Stimulated activated CD4-positive, alpha-beta T cell treated with anti-CD3 and anti-CD28 coated beads, Interleukin-12 subunit alpha, Interleukin-12 subunit beta, amount 100 ng/mL, for 4 hours (primary cell): Measurements from ENCODE around the gene DENND6B.
"Not testable (repeated sequence)": the region's sequence is repeated elsewhere in the genome, so short reads cannot be mapped to it uniquely, and the experiment has no call there.

Experiments used
- DNase-seq: peaks from one replicate; pipeline ENCODE4 v3.0.0-alpha.2; 2020

Gene DENND6B

DNA sequence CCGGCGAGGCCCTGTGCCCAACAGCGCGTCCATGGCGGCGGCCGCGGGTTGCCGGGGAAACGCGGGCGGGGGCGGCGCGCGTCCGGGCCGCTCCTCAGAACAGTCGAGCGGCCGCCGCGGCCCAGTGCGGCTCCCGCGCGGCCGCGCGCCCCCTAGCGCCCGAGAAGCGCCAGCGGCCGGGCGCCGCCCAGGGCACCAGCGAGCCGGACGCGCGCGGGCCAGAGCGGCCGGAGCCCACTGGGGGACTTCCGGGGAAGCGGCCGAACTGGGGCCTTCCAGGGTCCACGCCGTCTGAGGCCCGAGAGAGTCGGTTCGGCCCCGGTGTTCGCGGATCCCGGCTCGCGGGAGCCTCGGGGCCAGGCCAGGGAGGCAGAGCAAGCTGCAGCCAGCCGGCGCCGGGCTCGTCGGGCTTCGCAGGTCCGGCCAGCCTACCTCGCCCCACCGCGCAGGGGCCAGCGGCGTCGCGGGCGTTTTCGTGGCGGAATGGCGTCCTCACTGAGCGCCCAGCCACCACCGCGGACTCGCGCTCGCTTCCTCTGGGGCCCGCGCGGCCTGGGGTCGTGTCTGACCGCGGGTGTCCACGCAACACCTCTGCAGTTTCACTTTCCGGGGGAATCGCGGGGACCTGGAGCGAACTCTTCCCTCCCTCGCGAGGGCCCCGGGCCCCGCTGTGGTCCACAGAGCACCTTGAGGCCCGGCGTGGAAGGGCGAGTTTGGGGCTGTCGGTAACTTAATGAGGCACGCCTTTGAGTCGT is at the start of gene DENND6B:
TSS of gene DENND6B (minus strand) at position 57 of the 755 bp plus-strand sequence. CDS start at position 33, 24 bp downstream.
- DNase-seq = peak; percentile 72

DNA sequence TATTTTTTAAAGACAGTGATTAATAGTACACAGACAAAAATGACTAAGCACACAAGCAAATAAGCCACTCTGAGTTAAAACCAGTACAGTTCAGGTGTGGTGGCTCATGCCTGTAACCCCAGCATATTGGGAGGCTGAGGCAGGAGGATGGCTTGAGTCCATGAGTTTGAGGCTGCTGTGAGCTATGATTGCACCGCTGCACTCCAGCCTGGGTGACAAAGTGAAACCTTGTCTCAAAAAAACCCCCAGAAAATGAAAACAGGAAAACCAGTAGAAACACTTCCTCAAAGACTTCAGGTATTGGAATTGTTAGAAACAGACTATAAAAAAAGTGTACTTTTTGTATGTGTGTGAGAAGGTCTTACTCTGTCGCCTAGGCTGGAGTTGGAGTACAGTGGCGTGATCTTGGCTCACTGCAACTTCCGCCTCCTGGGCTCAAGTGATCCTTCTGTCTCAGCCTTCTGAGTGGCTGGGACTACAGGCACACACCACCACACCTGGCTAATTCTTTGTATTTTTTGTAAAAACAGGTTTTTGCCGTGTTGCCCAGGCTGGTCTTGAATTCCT is 49.4 kb upstream of the DENND6B start:
- DNase-seq = no peak

DNA sequence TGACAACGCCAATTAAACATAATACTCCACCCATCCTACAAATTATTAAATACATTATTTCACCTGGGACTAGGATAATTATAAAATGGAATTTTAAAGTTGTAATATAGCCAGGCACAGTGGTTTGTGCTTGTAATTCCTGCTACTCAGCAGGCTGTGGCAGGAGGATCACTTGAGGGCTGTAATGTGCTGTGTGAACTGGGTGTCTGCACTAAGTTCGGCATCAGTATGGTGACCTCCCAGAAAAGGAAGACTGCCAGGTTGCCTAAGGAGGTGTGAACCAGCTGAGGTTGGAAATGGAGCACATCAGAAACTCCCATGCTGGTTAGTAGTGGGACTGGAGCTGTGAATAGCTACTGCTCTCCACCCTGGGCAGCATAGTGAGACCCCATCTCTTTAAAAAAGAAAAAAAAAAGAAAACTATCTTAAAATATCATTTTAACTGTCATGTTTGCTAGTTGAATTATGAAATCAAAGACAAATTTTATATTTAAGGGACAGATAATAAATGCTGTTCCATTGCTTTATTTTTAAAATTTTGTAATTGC is 44.4 kb upstream of the DENND6B start:
- no peak for DNase-seq

DNA sequence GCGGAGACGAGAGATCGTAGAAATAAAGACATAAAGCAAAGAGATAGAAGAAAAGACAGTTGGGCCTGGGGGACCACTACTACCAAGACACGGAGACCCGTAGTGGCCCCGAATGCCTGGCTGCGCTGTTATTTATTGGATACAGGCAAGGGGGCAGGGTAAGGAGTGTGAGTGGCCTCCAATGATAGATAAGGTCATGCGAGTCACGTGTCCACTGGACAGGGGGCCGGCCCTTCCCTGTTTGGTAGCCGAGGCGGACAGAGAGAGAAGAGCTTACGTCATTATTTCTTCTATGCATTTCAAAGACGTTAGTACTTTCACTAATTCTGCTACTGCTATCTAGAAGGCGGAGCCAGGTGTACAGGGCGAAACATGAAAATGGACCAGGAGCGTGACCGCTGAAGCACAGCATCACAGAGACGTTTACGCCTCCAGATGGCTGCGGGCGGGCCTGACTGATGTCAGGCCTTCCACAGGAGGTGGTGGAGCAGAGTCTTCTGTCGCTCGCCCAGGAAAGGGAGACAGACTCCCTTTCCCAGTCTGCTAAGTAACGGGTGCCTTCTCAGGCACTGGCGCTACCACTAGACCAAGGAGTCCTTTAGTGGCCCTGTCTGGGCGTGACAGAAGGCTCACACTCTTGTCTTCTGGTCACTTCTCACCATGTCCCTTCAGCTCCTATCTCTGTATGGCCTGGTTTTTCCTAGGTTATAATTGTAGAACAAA is 41.1 kb upstream of the DENND6B start:
- no peak for DNase-seq

DNA sequence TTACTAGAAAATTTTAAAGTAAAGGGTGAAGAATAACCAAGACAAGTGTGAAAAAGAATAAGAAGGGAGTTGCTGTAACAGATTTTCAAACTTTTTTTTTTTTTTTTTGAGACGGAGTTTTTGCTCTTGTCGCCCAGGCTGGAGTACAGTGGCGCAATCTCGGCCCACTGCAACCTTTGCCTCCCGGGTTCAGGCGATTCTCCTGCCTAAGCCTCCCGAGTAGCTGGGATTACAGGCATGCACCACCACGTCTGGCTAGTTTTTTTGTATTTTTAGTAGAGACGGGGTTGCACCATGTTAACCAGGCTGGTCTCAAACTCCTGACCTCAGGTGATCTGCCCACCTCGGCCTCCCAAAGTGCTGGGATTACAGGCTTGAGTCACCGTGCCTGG is 37.0 kb upstream of the DENND6B start:
- DNase-seq = not testable (repeated sequence)

GRCh38 chr22:50363166-50363802 is 36.5 kb upstream of the DENND6B start:
- DNase-seq = no peak

- no peak for DNase-seq
Measured at GRCh38 chr22:50361688-50362087, 34.9 kb upstream of the DENND6B start.

DNA sequence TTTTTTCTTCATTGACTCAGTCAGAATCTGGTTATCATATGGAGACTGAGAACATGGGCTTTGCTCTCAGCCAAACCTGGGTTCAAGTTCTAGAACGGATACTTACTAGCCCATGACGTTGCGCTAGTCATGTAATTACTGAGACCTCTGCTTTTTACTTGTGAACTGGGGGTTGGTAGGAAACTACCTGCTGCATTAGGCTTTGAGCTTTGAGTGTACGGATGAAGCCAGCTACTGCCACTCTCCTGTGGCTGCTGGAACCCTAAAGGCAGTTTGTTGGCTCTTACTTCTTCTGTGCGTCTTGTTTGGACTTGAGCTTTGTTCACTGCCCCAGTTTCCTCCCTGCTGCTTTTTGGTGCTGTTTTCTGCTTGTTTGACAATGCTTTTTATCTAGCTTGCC is 34.4 kb upstream of the DENND6B start:
- DNase-seq = no peak

DNA sequence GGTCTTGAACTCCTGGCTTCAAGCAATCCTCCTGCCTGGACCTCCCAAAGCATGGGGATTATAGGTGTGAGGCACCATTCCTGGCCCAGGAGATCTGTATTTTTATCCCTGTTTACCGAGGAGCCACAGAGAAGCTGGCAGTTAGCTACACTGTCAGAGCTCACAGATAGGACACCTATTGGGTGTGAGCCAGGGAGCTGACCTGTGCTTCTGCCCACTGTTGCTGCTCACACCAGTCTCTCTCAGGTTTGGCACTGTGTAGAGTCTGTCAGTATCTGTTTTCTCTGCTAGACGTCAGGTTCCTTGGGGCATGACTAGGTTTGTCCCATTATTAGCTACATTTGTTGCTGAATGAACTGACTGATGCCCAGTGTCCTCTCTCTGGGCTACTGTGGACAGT is 33.8 kb upstream of the DENND6B start:
- DNase-seq = no peak

- no peak for DNase-seq
Measured at GRCh38 chr22:50357756-50358155, 30.9 kb upstream of the DENND6B start.

- DNase-seq = no peak
Measured at GRCh38 chr22:50357222-50357621, 30.4 kb upstream of the DENND6B start.

- no peak for DNase-seq
Measured at GRCh38 chr22:50356186-50356585, 29.4 kb upstream of the DENND6B start.

GRCh38 chr22:50348058-50348457 is 21.2 kb upstream of the DENND6B start:
- DNase-seq = no peak

DNA sequence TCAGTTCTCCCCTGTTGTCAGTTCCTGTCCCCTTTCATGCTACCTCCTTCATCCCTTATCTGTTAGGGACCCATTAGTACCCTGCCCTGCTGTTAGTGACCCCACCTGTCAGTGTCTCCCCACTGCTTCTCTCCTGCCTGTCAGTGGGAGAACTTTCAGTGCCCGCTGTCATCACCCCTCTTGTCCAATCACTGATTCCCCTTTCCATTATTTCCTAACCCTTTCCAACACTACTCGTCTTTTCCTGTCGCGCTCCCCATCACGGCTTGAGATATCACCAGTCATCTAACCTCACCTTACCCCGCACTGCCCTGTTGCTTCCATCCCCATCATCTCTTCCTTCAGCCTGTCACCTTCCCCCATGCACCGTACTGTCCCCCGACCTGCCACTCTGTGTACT is 20.3 kb upstream of the DENND6B start:
- no peak for DNase-seq

GRCh38 chr22:50346470-50346869 is 19.7 kb upstream of the DENND6B start:
- no peak for DNase-seq

DNA sequence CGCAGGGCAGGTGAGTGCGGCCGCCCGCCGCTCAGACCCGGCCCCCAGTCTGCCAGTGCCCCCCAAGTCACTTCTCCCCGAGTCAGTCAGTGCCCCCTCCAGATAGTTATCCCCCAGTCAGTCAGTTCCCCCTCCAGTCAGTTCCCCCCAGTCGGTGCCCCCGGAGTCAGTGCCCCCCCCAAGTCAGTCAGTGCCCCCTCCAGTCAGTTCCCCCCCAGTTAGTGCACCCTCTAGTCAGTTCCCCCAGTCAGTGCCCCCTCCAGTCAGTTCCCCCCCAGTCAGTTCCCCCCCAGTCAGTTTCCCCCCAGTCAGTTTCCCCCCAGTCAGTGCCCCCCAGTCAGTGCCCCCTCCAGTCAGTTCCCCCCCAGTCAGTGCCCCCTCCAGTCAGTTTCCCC is 16.7 kb upstream of the DENND6B start:
- DNase-seq = no peak

GRCh38 chr22:50342651-50343540 is 16.1 kb upstream of the DENND6B start, which contains the start of gene PPP6R2:
PPP6R2 (plus strand) TSS chr22:50343327; CDS start chr22:50393909, 50,582 bp downstream.
- peak; percentile 93 for DNase-seq

- peak; percentile 87 for DNase-seq
Measured at GRCh38 chr22:50341977-50342650, 15.3 kb upstream of the DENND6B start.

DNA sequence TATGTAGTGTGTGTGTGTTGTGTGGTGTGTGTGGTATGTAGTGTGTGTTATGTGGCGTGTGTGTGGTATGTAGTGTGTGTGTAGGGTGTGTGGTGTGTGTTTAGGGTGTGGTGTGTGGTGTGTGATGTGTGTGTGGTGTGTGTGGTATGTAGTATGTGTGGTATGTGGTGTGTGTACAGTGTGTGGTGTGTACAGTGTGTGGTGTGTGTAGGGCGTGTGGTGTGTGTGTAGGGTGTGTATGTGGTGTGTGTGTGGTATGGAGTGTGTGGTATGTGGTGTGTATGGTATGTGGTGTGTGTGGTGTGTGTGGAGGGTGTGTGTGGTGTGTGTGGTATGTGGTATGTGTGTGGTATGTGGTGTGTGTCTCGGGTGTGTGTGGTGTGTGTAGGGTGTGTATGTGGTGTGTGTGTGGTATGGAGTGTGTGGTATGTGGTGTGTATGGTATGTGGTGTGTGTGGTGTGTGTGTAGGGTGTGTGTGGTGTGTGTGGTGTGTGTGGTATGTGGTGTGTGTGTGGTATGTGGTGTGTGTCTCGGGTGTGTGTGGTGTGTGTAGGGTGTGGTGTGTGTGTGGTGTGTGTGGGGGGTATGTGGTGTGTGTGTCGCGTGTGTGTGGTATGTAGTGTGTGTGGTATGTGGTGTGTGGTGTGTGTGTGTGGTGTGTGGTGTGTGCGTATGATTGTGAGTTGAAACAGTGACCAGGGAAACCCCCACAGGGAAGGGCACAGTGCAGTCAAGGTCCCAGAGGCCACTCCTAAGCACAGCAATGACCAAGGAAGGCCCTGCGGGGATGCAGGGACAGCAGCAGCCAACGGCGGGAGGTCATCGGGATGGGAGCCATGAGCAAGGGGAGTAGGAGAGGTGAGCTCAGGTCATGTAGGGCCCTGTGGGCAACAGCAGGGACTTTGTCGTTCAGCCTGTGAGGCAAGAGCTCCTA is 13.4 kb upstream of the DENND6B start:
- no peak for DNase-seq

GRCh38 chr22:50338860-50339462 is 12.1 kb upstream of the DENND6B start:
- no peak for DNase-seq
